ENCODE results near the gene TMEM208. TPM values are rescaled to one million over a fixed set of nuclear protein-coding genes. Genes with fewer than 3 reads are reported as not detected.

Gene TMEM208
- total RNA-seq, 1 donor from 2014 or later, result 11.5 TPM

- H3K9me3 ChIP-seq (replicated peaks), result no peaks in the 10 kb centered on the region
- no peak for DNase-seq
- intact Hi-C loops (cut with micrococcal nuclease), result no loop called here
- H3K4me3 ChIP-seq, result no peak overlapping the region
- TF ChIP-seq, protein P1, sequence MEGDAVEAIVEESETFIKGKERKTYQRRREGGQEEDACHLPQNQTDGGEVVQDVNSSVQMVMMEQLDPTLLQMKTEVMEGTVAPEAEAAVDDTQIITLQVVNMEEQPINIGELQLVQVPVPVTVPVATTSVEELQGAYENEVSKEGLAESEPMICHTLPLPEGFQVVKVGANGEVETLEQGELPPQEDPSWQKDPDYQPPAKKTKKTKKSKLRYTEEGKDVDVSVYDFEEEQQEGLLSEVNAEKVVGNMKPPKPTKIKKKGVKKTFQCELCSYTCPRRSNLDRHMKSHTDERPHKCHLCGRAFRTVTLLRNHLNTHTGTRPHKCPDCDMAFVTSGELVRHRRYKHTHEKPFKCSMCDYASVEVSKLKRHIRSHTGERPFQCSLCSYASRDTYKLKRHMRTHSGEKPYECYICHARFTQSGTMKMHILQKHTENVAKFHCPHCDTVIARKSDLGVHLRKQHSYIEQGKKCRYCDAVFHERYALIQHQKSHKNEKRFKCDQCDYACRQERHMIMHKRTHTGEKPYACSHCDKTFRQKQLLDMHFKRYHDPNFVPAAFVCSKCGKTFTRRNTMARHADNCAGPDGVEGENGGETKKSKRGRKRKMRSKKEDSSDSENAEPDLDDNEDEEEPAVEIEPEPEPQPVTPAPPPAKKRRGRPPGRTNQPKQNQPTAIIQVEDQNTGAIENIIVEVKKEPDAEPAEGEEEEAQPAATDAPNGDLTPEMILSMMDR (IDR thresholded peaks at IDR 0.05; ENCODE audit: borderline replicate concordance), result no peak
- H3K27ac ChIP-seq (replicated peaks), result no peak overlapping the region
- no peaks in the 10 kb centered on the region for H3K27me3 ChIP-seq (ENCODE audit: low read depth)
- peaks cover 57% of the 10 kb centered on the region for H3K4me1 ChIP-seq
- peaks cover 2% of the 10 kb centered on the region for H3K36me3 ChIP-seq
Measured at GRCh38 chr16:67188798-67189197, 38.1 kb upstream of the TMEM208 start.

- peak within 1 kb of the TSS; percentile 53 for H3K4me3 ChIP-seq
- H3K27ac ChIP-seq (replicated peaks), result peak within 1 kb of the TSS; percentile 88
- no peaks in the 10 kb centered on the region for H3K27me3 ChIP-seq (ENCODE audit: low read depth)
- no peaks in the 10 kb centered on the region for H3K9me3 ChIP-seq (replicated peaks)
- peaks cover 54% of the 10 kb centered on the region for H3K4me1 ChIP-seq
- intact Hi-C loops (cut with micrococcal nuclease), result no loop called here
- H3K36me3 ChIP-seq, result peaks cover 14% of the 10 kb centered on the region
- DNase-seq, result no peak
- TF ChIP-seq, protein P1 (IDR thresholded peaks at IDR 0.05; ENCODE audit: borderline replicate concordance), result no peak
Measured at GRCh38 chr16:67190041-67190440, 36.9 kb upstream of the TMEM208 start, which contains the start of gene EXOC3L1. Gene EXOC3L1 (minus strand): TSS chr16:67190136. CDS start chr16:67189676, 460 bp downstream.

GRCh38 chr16:67190448-67191399 lies 36.2 kb upstream of the TMEM208 start:
- intact Hi-C loops (cut with micrococcal nuclease), result no loop called here
- H3K4me1 ChIP-seq, result peaks cover 48% of the 10 kb centered on the region
- peak overlapping the region; percentile 88 for H3K27ac ChIP-seq (replicated peaks)
- no peak for DNase-seq
- H3K27me3 ChIP-seq (ENCODE audit: low read depth), result no peaks in the 10 kb centered on the region
- TF ChIP-seq, protein P1 (IDR thresholded peaks at IDR 0.05; ENCODE audit: borderline replicate concordance), result no peak
- H3K36me3 ChIP-seq, result peaks cover 21% of the 10 kb centered on the region
- no peaks in the 10 kb centered on the region for H3K9me3 ChIP-seq (replicated peaks)
- H3K4me3 ChIP-seq, result peak overlapping the region; percentile 53

DNA sequence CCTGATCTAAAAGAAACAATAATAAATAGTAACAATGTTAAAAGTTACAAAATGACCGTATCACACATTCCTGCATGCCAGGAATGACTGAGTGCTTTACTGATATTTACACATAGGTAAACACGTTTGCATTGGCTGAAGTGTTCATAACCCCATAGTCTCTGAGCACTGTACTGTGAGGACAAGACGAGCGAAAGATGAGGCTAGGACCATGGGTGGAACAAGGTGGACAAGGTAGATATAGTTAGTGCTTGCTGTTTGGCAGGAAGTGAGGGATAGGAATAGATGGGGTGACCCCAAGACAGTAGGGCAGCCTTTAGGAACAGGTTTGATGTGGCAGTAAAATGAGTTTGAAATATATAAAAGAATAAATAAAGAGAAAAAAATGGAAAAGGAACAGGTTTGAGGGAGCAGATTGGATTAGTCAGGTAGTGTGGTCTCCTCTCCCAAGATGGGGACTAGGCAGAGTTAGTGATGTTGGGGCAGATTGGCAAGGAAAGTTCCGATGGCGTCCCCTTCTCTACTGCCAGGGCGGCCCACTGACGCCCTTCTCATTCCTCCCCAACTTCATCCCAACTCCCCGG lies 35.4 kb upstream of the TMEM208 start:
- no peak for DNase-seq
- no peaks in the 10 kb centered on the region for H3K27me3 ChIP-seq (ENCODE audit: low read depth)
- TF ChIP-seq, protein P1 (IDR thresholded peaks at IDR 0.05; ENCODE audit: borderline replicate concordance), result no peak
- peak overlapping the region; percentile 88 for H3K27ac ChIP-seq (replicated peaks)
- intact Hi-C loops (cut with micrococcal nuclease), result no loop called here
- H3K9me3 ChIP-seq (replicated peaks), result no peaks in the 10 kb centered on the region
- H3K4me1 ChIP-seq, result peaks cover 42% of the 10 kb centered on the region
- H3K36me3 ChIP-seq, result peaks cover 29% of the 10 kb centered on the region
- H3K4me3 ChIP-seq, result peak overlapping the region; percentile 86

- intact Hi-C loops (cut with micrococcal nuclease), result no loop called here
- H3K4me3 ChIP-seq, result peak within 1 kb of the TSS; percentile 86
- H3K27ac ChIP-seq (replicated peaks), result peak within 1 kb of the TSS; percentile 88
- peaks cover 42% of the 10 kb centered on the region for H3K4me1 ChIP-seq
- no peaks in the 10 kb centered on the region for H3K27me3 ChIP-seq (ENCODE audit: low read depth)
- peak; percentile 90 for DNase-seq
- TF ChIP-seq, protein P1 (IDR thresholded peaks at IDR 0.05; ENCODE audit: borderline replicate concordance), result no peak
- no peaks in the 10 kb centered on the region for H3K9me3 ChIP-seq (replicated peaks)
- H3K36me3 ChIP-seq, result peaks cover 35% of the 10 kb centered on the region
Measured at GRCh38 chr16:67191995-67192681, 34.8 kb upstream of the TMEM208 start, which contains the start of gene E2F4. Gene E2F4 (plus strand): TSS chr16:67192155. CDS start chr16:67192228, 73 bp downstream.

Measured in left ventricle myocardium inferior (tissue), 1 donor.